Mammary epithelial cell (primary cell): Measurements from ENCODE around the gene DSE.

ENCODE experiments used
- CTCF ChIP-seq, 2 donors: IDR thresholded peaks in 1 of 2; conservative IDR thresholded peaks in 1 of 2; 2 replicates each; pipeline ENCODE4 v1.5.1; 2011 to 2012; ENCODE audit warnings: inconsistent platforms in 2 of 2, low read length in 2 of 2, mild to moderate bottlenecking in 2 of 2, control low read depth in 1 of 2, low read depth in 1 of 2; ENCODE audit not compliant: insufficient read depth in 1 of 2; ENCODE audit errors: extremely low read depth in 1 of 2
- EZH2 ChIP-seq: IDR thresholded peaks from 2 replicates; pipeline ENCODE4 v1.6.1; 2012; ENCODE audit warnings: low read length, inconsistent platforms, borderline replicate concordance

DNA sequence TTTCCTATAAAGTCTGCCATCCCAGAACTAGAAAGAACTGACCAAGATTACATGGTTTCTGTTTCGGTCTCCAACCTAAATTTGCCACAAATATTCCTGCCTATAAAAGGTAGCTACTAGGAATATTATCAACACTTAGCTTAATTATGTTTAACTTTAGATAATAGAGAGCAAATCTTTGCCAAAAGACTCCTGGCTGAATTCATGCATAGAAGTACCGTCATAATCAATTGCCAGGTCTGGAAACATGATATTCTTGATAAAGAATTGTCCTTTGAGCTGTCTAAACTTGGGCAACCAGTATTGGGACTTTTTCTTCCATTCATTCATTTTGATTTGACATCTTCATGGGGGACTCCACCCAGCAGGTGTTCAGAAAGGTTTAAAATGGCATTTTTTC lies 112.9 kb downstream of the DSE start:
- TF ChIP-seq EZH2 (no peak), CTCF (conservative IDR thresholded peaks at IDR 0.05 in 1 of 2, IDR thresholded peaks at IDR 0.05 in 1 of 2; ENCODE audit: extremely low read depth in 1 of 2, insufficient read depth in 1 of 2, low read depth in 1 of 2, low read length in 2 of 2) (no peak)
